Tibial nerve (tissue), 4 donors: ENCODE measurements around the gene PYGO2.

Experiments
- EP300 ChIP-seq, 2 donors: sonication (generic); formaldehyde crosslinking; IDR thresholded peaks; one replicate each; pipeline ENCODE4 v1.6.1; 2017; ENCODE audit warnings: antibody characterized with exemption in 2 of 2, mild to moderate bottlenecking in 1 of 2
- POLR2A ChIP-seq, 2 donors: fragments of 450-650 bp; IDR thresholded peaks; one replicate each; pipeline ENCODE4 v1.6.1; 2017; ENCODE audit warnings: antibody characterized with exemption in 2 of 2, mild to moderate bottlenecking in 2 of 2, moderate library complexity in 2 of 2
- TF ChIP-seq, protein P1 (sequence below), 5 experiments: fragments of 200-600 bp in 3 of 5; fragments of 450-650 bp in 2 of 5; sonication (generic) in 3 of 5; IDR thresholded peaks; one replicate each; pipeline ENCODE4 v1.5.1; 2016 to 2019; ENCODE audit warnings: antibody characterized with exemption in 5 of 5, mild to moderate bottlenecking in 3 of 5, moderate library complexity in 2 of 5

- TF ChIP-seq, protein P1, sequence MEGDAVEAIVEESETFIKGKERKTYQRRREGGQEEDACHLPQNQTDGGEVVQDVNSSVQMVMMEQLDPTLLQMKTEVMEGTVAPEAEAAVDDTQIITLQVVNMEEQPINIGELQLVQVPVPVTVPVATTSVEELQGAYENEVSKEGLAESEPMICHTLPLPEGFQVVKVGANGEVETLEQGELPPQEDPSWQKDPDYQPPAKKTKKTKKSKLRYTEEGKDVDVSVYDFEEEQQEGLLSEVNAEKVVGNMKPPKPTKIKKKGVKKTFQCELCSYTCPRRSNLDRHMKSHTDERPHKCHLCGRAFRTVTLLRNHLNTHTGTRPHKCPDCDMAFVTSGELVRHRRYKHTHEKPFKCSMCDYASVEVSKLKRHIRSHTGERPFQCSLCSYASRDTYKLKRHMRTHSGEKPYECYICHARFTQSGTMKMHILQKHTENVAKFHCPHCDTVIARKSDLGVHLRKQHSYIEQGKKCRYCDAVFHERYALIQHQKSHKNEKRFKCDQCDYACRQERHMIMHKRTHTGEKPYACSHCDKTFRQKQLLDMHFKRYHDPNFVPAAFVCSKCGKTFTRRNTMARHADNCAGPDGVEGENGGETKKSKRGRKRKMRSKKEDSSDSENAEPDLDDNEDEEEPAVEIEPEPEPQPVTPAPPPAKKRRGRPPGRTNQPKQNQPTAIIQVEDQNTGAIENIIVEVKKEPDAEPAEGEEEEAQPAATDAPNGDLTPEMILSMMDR (IDR thresholded peaks at IDR 0.05), result no peak
- TF ChIP-seq POLR2A (IDR thresholded peaks at IDR 0.05), result no peak
- no peak for TF ChIP-seq EP300 (IDR thresholded peaks at IDR 0.05)
These were observed 42.9 kb upstream of the PYGO2 start for GRCh38 chr1:155004352-155005075.
